Neural progenitor cell (in vitro differentiated cells): ENCODE measurements around the gene TMEM242.

Experiments used
- EZH2 ChIP-seq: fragments of 200-600 bp; sonication (generic); IDR thresholded peaks from 2 replicates; pipeline ENCODE4 v1.6.1; 2017; ENCODE audit warnings: antibody characterized with exemption, mild to moderate bottlenecking, moderate library complexity
- EZH2phosphoT487 ChIP-seq: fragments of 200-600 bp; sonication (generic); IDR thresholded peaks from 2 replicates; pipeline ENCODE4 v1.6.1; 2017; ENCODE audit warnings: antibody characterized with exemption
- TF ChIP-seq, protein P1 (sequence below): fragments of 200-600 bp; sonication (generic); IDR thresholded peaks from 2 replicates; pipeline ENCODE4 v1.5.1; 2017; ENCODE audit warnings: antibody characterized with exemption, mild to moderate bottlenecking

DNA sequence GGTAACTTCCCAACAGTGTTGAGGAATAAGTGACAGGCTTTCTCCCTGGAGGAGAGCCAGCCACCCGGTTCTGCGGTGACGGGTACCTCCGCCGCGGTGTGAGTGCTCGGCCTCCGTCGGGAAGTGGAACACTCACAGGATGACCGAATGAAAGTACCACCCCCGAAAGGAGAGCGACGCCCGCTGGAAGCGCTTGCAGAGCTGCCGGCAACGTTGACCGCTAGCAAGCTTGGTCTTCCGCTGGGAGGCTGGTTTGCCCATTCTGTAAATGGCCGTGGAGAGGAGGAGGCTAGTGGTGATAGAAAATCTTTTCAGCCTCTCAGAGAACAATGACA, 614 bp upstream of the TMEM242 start:
- TF ChIP-seq, protein P1, sequence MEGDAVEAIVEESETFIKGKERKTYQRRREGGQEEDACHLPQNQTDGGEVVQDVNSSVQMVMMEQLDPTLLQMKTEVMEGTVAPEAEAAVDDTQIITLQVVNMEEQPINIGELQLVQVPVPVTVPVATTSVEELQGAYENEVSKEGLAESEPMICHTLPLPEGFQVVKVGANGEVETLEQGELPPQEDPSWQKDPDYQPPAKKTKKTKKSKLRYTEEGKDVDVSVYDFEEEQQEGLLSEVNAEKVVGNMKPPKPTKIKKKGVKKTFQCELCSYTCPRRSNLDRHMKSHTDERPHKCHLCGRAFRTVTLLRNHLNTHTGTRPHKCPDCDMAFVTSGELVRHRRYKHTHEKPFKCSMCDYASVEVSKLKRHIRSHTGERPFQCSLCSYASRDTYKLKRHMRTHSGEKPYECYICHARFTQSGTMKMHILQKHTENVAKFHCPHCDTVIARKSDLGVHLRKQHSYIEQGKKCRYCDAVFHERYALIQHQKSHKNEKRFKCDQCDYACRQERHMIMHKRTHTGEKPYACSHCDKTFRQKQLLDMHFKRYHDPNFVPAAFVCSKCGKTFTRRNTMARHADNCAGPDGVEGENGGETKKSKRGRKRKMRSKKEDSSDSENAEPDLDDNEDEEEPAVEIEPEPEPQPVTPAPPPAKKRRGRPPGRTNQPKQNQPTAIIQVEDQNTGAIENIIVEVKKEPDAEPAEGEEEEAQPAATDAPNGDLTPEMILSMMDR: no peak
- TF ChIP-seq EZH2phosphoT487: no peak
- TF ChIP-seq EZH2: no peak
